HAP-1 (cell line): ENCODE results near the gene GADD45G.

Source experiments
- DNase-seq, 2 experiments: peaks; one replicate each; pipeline ENCODE4 v3.0.0-alpha.2; 2016 to 2020; ENCODE audit warnings: low spot score in 2 of 2
- H3K27me3 ChIP-seq: fragments of 250-450 bp; sonication (Bioruptor Pico); 2 replicates; pipeline ENCODE4 v1.5.1; 2020; ENCODE audit warnings: low read depth, mild to moderate bottlenecking, moderate library complexity
- H3K36me3 ChIP-seq: fragments of 250-450 bp; sonication (Bioruptor Pico); replicated peaks from 2 replicates; pipeline ENCODE4 v1.5.1; 2020; ENCODE audit warnings: mild to moderate bottlenecking
- H3K4me1 ChIP-seq: fragments of 250-450 bp; sonication (Bioruptor Pico); 2 replicates; pipeline ENCODE4 v1.5.1; 2020; ENCODE audit warnings: mild to moderate bottlenecking
- H3K4me3 ChIP-seq: fragments of 250-450 bp; sonication (Bioruptor Pico); 2 replicates; pipeline ENCODE4 v1.5.1; 2020; ENCODE audit warnings: mild to moderate bottlenecking, moderate library complexity
- H3K9me3 ChIP-seq: fragments of 250-450 bp; sonication (Bioruptor Pico); 2 replicates; pipeline ENCODE4 v1.5.1; 2020; ENCODE audit warnings: mild to moderate bottlenecking, moderate library complexity
- in situ Hi-C: fragments of 300-500 bp; cut with MboI; formaldehyde crosslinking; loops from 3 replicates; pipeline ENCODE4 v1.14.3; 2020; ENCODE audit warnings: low sequenced_read_pairs, inconsistent platforms, mixed read lengths

The GADD45G gene

DNA sequence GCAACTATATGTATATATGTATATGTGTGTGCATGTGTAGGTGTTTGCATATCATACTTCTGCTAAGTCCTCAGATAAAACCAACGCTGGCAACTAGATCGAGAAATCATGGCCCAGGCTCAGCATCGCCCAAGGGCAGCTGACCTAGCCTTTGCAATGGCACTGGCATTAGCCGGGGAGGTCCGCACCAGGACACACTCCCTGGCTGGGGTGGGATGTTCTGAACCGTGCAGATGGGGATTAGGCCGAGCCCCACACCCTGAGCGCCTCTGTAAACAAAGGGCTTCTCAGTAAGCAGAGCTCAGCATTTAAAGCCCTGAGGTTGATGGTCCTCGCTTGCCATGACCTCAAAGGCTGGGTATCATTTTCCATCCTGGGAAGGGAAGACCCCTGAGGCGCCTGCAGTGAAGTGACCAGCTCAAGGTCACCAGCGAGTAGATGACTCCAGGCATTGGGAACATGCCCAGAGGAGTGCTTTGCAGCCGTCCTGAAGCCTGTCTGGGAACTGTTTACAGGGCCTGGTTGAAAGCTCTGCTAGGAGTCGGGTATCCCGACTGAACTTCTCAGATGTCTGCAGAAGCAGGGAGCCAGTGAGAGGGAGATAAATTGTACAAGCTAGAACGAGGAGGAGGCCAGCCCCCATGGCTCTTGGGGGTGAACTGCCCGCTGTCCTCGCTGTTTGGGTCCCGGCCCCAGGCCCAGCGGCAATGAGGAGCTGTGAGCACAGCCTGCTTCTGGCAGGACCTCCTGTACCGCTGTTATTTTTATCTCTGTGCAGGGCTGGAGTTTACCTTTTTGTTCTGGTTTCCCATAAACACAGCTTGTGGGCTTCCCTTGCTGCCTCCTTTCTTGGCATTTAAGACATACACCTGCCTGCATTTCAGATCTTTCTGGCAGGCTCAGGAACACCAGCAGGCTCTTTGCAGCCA lies 18.4 kb downstream of the GADD45G start:
- in situ Hi-C loops = no loop called here
- no peak for DNase-seq
- Histone ChIP-seq H3K27me3 (no peaks in the 10 kb centered on the region), H3K4me3 (no peak overlapping the region), H3K4me1 (no peaks in the 10 kb centered on the region), H3K36me3 (no peaks in the 10 kb centered on the region), H3K9me3 (no peaks in the 10 kb centered on the region)

GRCh38 chr9:89623925-89624420 lies 19.2 kb downstream of the GADD45G start:
- Histone ChIP-seq H3K27me3 (no peaks in the 10 kb centered on the region), H3K4me3 (no peak overlapping the region), H3K36me3 (no peaks in the 10 kb centered on the region), H3K4me1 (no peaks in the 10 kb centered on the region), H3K9me3 (no peaks in the 10 kb centered on the region)
- DNase-seq = no peak
- in situ Hi-C loops = no loop called here

GRCh38 chr9:89625721-89626687 lies 21.2 kb downstream of the GADD45G start:
- in situ Hi-C loops = no loop called here
- no peaks in the 10 kb centered on the region for H3K27me3 ChIP-seq
- no peak for DNase-seq

DNA sequence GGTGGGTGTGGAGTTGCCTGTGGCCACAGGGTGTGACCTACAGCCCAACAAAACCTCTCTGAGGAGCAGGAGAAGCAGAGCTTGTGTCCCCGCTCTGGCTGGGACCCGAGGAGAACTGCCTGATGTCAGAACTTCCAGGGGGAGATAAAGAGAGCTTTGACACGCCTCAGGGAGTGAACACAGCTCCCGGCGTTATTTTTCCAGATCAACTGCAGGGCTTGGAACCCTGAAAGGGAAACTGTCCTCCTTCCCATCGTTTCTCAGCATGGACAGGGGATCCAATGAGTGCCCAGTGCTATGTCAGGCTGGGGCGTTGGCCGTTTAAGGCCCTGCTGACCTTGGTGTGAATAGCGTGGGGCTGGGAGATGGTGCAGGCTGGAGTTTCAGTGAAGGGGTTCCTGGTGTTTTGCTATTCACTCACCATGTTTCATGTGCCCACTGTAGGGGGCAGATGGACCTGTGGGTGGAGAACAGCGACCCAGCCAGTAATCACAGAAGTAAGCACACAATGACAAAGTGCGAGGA lies 22.0 kb downstream of the GADD45G start:
- Histone ChIP-seq H3K27me3 (no peaks in the 10 kb centered on the region), H3K36me3 (no peaks in the 10 kb centered on the region), H3K4me3 (no peak overlapping the region), H3K9me3 (no peaks in the 10 kb centered on the region), H3K4me1 (peaks cover 3% of the 10 kb centered on the region; the same call in 1 of the 2 replicates)
- in situ Hi-C loops = no loop called here
- DNase-seq = no peak

More at GRCh38 chr9:89625721-89626687, 21.2 kb downstream of the GADD45G start:
- H3K4me3 ChIP-seq = no peak overlapping the region
- H3K4me1 ChIP-seq = peaks cover 3% of the 10 kb centered on the region; the same call in 1 of the 2 replicates
- no peaks in the 10 kb centered on the region for H3K36me3 ChIP-seq
- no peaks in the 10 kb centered on the region for H3K9me3 ChIP-seq

DNA sequence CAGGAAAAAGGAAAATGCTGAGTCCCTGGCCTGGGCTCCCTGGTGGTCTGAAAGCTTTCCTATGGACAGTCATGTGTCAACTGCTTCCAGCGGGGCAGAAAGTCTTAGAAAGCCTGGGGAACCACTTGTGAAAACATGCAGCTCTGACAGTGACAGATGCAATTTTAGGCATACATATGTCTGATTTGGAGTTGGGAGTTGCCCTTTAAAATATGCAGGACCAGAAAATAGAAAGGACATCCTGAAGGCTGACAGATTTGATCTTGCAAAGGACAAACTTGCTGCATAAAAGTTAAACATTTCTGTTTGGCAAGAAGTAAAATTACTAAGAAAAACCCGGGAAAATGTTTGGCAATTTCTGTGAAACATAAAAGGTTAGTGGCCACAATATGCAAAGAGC lies 23.8 kb downstream of the GADD45G start:
- Histone ChIP-seq H3K27me3 (no peaks in the 10 kb centered on the region), H3K36me3 (no peaks in the 10 kb centered on the region), H3K4me3 (no peak overlapping the region), H3K9me3 (no peaks in the 10 kb centered on the region), H3K4me1 (peaks cover 3% of the 10 kb centered on the region; the same call in 1 of the 2 replicates)
- in situ Hi-C loops = no loop called here
- no peak for DNase-seq

GRCh38 chr9:89629081-89629976 lies 24.5 kb downstream of the GADD45G start:
- Histone ChIP-seq H3K4me3 (no peak overlapping the region), H3K27me3 (no peaks in the 10 kb centered on the region), H3K9me3 (no peaks in the 10 kb centered on the region), H3K36me3 (no peaks in the 10 kb centered on the region), H3K4me1 (peaks cover 3% of the 10 kb centered on the region; the same call in 1 of the 2 replicates)
- DNase-seq = no peak
- in situ Hi-C loops = no loop called here

- Histone ChIP-seq H3K36me3 (no peaks in the 10 kb centered on the region), H3K27me3 (no peaks in the 10 kb centered on the region), H3K4me1 (peaks cover 7% of the 10 kb centered on the region; the same call in 1 of the 2 replicates), H3K9me3 (no peaks in the 10 kb centered on the region), H3K4me3 (no peak overlapping the region)
- DNase-seq = no peak
- in situ Hi-C loops = no loop called here
Measured at GRCh38 chr9:89630508-89630907, 25.7 kb downstream of the GADD45G start.

DNA sequence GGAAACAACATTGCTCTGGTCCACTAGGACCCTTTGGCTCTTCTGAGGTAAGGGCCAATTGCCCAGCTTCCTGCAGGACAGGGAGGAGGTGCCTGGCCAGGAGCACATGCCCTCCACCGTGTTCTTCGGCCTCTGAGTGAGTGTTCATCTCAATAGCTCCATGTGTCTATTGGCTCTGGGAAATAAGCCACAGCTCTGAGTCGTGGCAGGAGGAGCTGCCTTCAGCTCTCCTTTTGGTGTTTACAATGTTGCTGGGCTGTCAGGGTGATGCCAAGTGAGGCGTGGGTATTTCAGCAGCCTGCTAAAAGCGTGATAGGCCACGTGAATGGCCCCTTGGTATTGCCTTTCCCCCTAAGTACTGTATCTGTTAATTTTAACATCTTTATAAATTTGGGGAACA lies 26.6 kb downstream of the GADD45G start:
- H3K36me3 ChIP-seq = no peaks in the 10 kb centered on the region
- no peaks in the 10 kb centered on the region for H3K9me3 ChIP-seq
- no peak overlapping the region for H3K4me3 ChIP-seq
- H3K4me1 ChIP-seq = peaks cover 7% of the 10 kb centered on the region; the same call in 1 of the 2 replicates
- DNase-seq = no peak
- in situ Hi-C loops = no loop called here
- H3K27me3 ChIP-seq = no peaks in the 10 kb centered on the region

GRCh38 chr9:89632192-89632733 lies 27.5 kb downstream of the GADD45G start:
- in situ Hi-C loops = no loop called here
- Histone ChIP-seq H3K4me3 (no peak overlapping the region), H3K9me3 (no peaks in the 10 kb centered on the region), H3K4me1 (peaks cover 7% of the 10 kb centered on the region; the same call in 1 of the 2 replicates), H3K27me3 (no peaks in the 10 kb centered on the region), H3K36me3 (no peaks in the 10 kb centered on the region)
- DNase-seq = no peak

DNA sequence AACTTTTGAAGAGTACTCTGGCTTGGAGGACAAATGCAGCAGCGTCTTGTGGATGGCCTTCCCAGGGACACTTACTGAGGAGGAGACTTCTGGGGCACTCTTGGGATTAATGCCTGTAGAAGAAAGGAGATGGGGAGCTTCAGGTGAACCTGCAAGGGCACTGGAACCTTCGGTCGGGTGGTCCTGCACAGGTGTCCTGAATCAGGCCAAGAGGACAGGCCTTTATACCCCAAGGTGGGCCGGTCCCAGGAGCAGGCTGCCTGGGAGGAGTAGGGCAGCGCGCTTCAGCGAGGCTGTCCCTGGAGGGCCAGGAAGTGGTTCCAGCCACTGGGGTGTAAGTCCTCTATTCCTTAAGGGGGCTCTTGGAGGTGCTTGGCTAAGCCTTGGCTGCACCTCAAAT lies 27.9 kb downstream of the GADD45G start:
- H3K27me3 ChIP-seq = no peaks in the 10 kb centered on the region
- peaks cover 7% of the 10 kb centered on the region; the same call in 1 of the 2 replicates for H3K4me1 ChIP-seq
- no peak overlapping the region for H3K4me3 ChIP-seq
- DNase-seq = no peak
- H3K36me3 ChIP-seq = no peaks in the 10 kb centered on the region
- in situ Hi-C loops = no loop called here
- H3K9me3 ChIP-seq = no peaks in the 10 kb centered on the region

GRCh38 chr9:89633404-89633803 lies 28.6 kb downstream of the GADD45G start:
- Histone ChIP-seq H3K36me3 (no peaks in the 10 kb centered on the region), H3K9me3 (no peaks in the 10 kb centered on the region), H3K4me3 (no peak overlapping the region), H3K27me3 (no peaks in the 10 kb centered on the region), H3K4me1 (peaks cover 7% of the 10 kb centered on the region; the same call in 1 of the 2 replicates)
- no peak for DNase-seq
- in situ Hi-C loops = no loop called here

DNA sequence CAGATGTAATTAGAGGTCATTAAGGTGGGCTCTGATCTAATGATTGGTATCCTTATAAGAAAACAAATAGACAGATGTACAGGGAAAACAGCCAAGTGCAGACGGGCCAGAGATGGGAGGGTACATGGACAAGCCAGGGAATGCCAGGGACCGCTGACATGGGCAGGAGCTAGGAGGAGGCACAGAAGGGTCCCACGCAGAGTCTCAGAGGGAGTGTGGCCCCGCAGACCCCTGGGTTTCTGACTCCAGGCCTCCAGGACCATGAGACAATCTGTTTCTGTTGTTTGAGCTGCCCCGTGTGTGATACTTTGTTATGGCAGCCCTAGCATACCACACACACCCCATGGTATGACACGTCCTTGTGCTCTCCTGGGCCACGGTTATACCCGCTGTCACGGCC lies 29.1 kb downstream of the GADD45G start:
- Histone ChIP-seq H3K36me3 (no peaks in the 10 kb centered on the region), H3K4me1 (peaks cover 7% of the 10 kb centered on the region; the same call in 1 of the 2 replicates), H3K9me3 (no peaks in the 10 kb centered on the region), H3K4me3 (no peak overlapping the region), H3K27me3 (no peaks in the 10 kb centered on the region)
- in situ Hi-C loops = no loop called here
- no peak for DNase-seq
